Measurements from ENCODE around the gene RBKS.

Gene RBKS

GRCh38 chr2:27903649-27904404, 13.6 kb upstream of the RBKS start:
- Histone ChIP-seq H3K4me3 (ENCODE audit: low read length) (no peak overlapping the region), H3K4me1 (ENCODE audit: control insufficient read depth, insufficient read depth, low read length) (peaks cover 34% of the 10 kb centered on the region), H3K36me3 (ENCODE audit: control insufficient read depth, insufficient read depth, low read length, severe bottlenecking) (no peaks in the 10 kb centered on the region), H3K9ac (ENCODE audit: low read length) (no peak overlapping the region), H3K9me3 (ENCODE audit: control insufficient read depth, low read length) (no peaks in the 10 kb centered on the region), H3K27me3 (replicated peaks; ENCODE audit: control insufficient read depth, insufficient read depth, low read length) (no peaks in the 10 kb centered on the region)
- peak; percentile 31 for DNase-seq (ENCODE audit: low read depth)

- H3K36me3 ChIP-seq (ENCODE audit: control insufficient read depth, insufficient read depth, low read length, severe bottlenecking) = peaks cover 3% of the 10 kb centered on the region
- H3K27me3 ChIP-seq (replicated peaks; ENCODE audit: control insufficient read depth, insufficient read depth, low read length) = no peaks in the 10 kb centered on the region
- peak; percentile 39 for DNase-seq (ENCODE audit: low read depth)
- H3K4me1 ChIP-seq (ENCODE audit: control insufficient read depth, insufficient read depth, low read length) = peaks cover 34% of the 10 kb centered on the region
- no peak overlapping the region for H3K4me3 ChIP-seq (ENCODE audit: low read length)
- no peaks in the 10 kb centered on the region for H3K9me3 ChIP-seq (ENCODE audit: control insufficient read depth, low read length)
- no peak overlapping the region for H3K9ac ChIP-seq (ENCODE audit: low read length)
These were observed 12.8 kb upstream of the RBKS start for GRCh38 chr2:27903018-27903417.

GRCh38 chr2:27902098-27902497, 11.9 kb upstream of the RBKS start:
- Histone ChIP-seq H3K27me3 (replicated peaks; ENCODE audit: control insufficient read depth, insufficient read depth, low read length) (no peaks in the 10 kb centered on the region), H3K9me3 (ENCODE audit: control insufficient read depth, low read length) (no peaks in the 10 kb centered on the region), H3K36me3 (ENCODE audit: control insufficient read depth, insufficient read depth, low read length, severe bottlenecking) (peaks cover 4% of the 10 kb centered on the region), H3K9ac (ENCODE audit: low read length) (no peak overlapping the region), H3K4me1 (ENCODE audit: control insufficient read depth, insufficient read depth, low read length) (peaks cover 34% of the 10 kb centered on the region), H3K4me3 (ENCODE audit: low read length) (no peak overlapping the region)
- DNase-seq (ENCODE audit: low read depth) = no peak

GRCh38 chr2:27901234-27901633, 11.0 kb upstream of the RBKS start:
- H3K27me3 ChIP-seq (replicated peaks; ENCODE audit: control insufficient read depth, insufficient read depth, low read length) = no peaks in the 10 kb centered on the region
- peak; percentile 29 for DNase-seq (ENCODE audit: low read depth)
- H3K9me3 ChIP-seq (ENCODE audit: control insufficient read depth, low read length) = no peaks in the 10 kb centered on the region
- no peak overlapping the region for H3K4me3 ChIP-seq (ENCODE audit: low read length)
- peaks cover 34% of the 10 kb centered on the region for H3K4me1 ChIP-seq (ENCODE audit: control insufficient read depth, insufficient read depth, low read length)
- H3K36me3 ChIP-seq (ENCODE audit: control insufficient read depth, insufficient read depth, low read length, severe bottlenecking) = peaks cover 13% of the 10 kb centered on the region
- no peak overlapping the region for H3K9ac ChIP-seq (ENCODE audit: low read length)

GRCh38 chr2:27897717-27898116, 7.5 kb upstream of the RBKS start:
- peaks cover 18% of the 10 kb centered on the region for H3K4me1 ChIP-seq (ENCODE audit: control insufficient read depth, insufficient read depth, low read length)
- H3K9ac ChIP-seq (ENCODE audit: low read length) = no peak overlapping the region
- no peak for DNase-seq (ENCODE audit: low read depth)
- H3K4me3 ChIP-seq (ENCODE audit: low read length) = no peak overlapping the region
- peaks cover 16% of the 10 kb centered on the region for H3K36me3 ChIP-seq (ENCODE audit: control insufficient read depth, insufficient read depth, low read length, severe bottlenecking)
- H3K27me3 ChIP-seq (replicated peaks; ENCODE audit: control insufficient read depth, insufficient read depth, low read length) = no peaks in the 10 kb centered on the region
- no peaks in the 10 kb centered on the region for H3K9me3 ChIP-seq (ENCODE audit: control insufficient read depth, low read length)

GRCh38 chr2:27893006-27893405, 2.8 kb upstream of the RBKS start:
- H3K9ac ChIP-seq (ENCODE audit: low read length) = no peak overlapping the region
- H3K4me1 ChIP-seq (ENCODE audit: control insufficient read depth, insufficient read depth, low read length) = peaks cover 26% of the 10 kb centered on the region
- peaks cover 14% of the 10 kb centered on the region for H3K36me3 ChIP-seq (ENCODE audit: control insufficient read depth, insufficient read depth, low read length, severe bottlenecking)
- no peak for DNase-seq (ENCODE audit: low read depth)
- H3K27me3 ChIP-seq (replicated peaks; ENCODE audit: control insufficient read depth, insufficient read depth, low read length) = no peaks in the 10 kb centered on the region
- no peaks in the 10 kb centered on the region for H3K9me3 ChIP-seq (ENCODE audit: control insufficient read depth, low read length)
- no peak overlapping the region for H3K4me3 ChIP-seq (ENCODE audit: low read length)

GRCh38 chr2:27891673-27892105, 1.5 kb upstream of the RBKS start:
- peaks cover 29% of the 10 kb centered on the region for H3K4me1 ChIP-seq (ENCODE audit: control insufficient read depth, insufficient read depth, low read length)
- DNase-seq (ENCODE audit: low read depth) = peak; percentile 27
- no peak overlapping the region for H3K9ac ChIP-seq (ENCODE audit: low read length)
- peaks cover 8% of the 10 kb centered on the region for H3K36me3 ChIP-seq (ENCODE audit: control insufficient read depth, insufficient read depth, low read length, severe bottlenecking)
- H3K4me3 ChIP-seq (ENCODE audit: low read length) = peak overlapping the region; percentile 97
- H3K9me3 ChIP-seq (ENCODE audit: control insufficient read depth, low read length) = no peaks in the 10 kb centered on the region
- no peaks in the 10 kb centered on the region for H3K27me3 ChIP-seq (replicated peaks; ENCODE audit: control insufficient read depth, insufficient read depth, low read length)

GRCh38 chr2:27890924-27891672, 911 bp upstream of the RBKS start:
- Histone ChIP-seq H3K27me3 (replicated peaks; ENCODE audit: control insufficient read depth, insufficient read depth, low read length) (no peaks in the 10 kb centered on the region), H3K9me3 (ENCODE audit: control insufficient read depth, low read length) (no peaks in the 10 kb centered on the region), H3K36me3 (ENCODE audit: control insufficient read depth, insufficient read depth, low read length, severe bottlenecking) (peaks cover 2% of the 10 kb centered on the region), H3K9ac (ENCODE audit: low read length) (peak overlapping the region; percentile 90), H3K4me1 (ENCODE audit: control insufficient read depth, insufficient read depth, low read length) (peaks cover 29% of the 10 kb centered on the region), H3K4me3 (ENCODE audit: low read length) (peak overlapping the region; percentile 97)
- DNase-seq (ENCODE audit: low read depth) = peak; percentile 89

GRCh38 chr2:27889774-27890145, 427 bp downstream of the RBKS start:
- Histone ChIP-seq H3K4me3 (ENCODE audit: low read length) (peak overlapping the region; percentile 97), H3K9me3 (ENCODE audit: control insufficient read depth, low read length) (no peaks in the 10 kb centered on the region), H3K27me3 (replicated peaks; ENCODE audit: control insufficient read depth, insufficient read depth, low read length) (no peaks in the 10 kb centered on the region), H3K36me3 (ENCODE audit: control insufficient read depth, insufficient read depth, low read length, severe bottlenecking) (no peaks in the 10 kb centered on the region), H3K9ac (ENCODE audit: low read length) (peak overlapping the region; percentile 90), H3K4me1 (ENCODE audit: control insufficient read depth, insufficient read depth, low read length) (peaks cover 37% of the 10 kb centered on the region)
- peak; percentile 16 for DNase-seq (ENCODE audit: low read depth)

- peaks cover 41% of the 10 kb centered on the region for H3K4me1 ChIP-seq (ENCODE audit: control insufficient read depth, insufficient read depth, low read length)
- peak; percentile 57 for DNase-seq (ENCODE audit: low read depth)
- no peaks in the 10 kb centered on the region for H3K27me3 ChIP-seq (replicated peaks; ENCODE audit: control insufficient read depth, insufficient read depth, low read length)
- no peaks in the 10 kb centered on the region for H3K36me3 ChIP-seq (ENCODE audit: control insufficient read depth, insufficient read depth, low read length, severe bottlenecking)
- no peaks in the 10 kb centered on the region for H3K9me3 ChIP-seq (ENCODE audit: control insufficient read depth, low read length)
- H3K9ac ChIP-seq (ENCODE audit: low read length) = peak overlapping the region; percentile 90
- peak overlapping the region; percentile 97 for H3K4me3 ChIP-seq (ENCODE audit: low read length)
These were observed 1.4 kb downstream of the RBKS start for GRCh38 chr2:27888790-27889189.

GRCh38 chr2:27887830-27888229, 2.4 kb downstream of the RBKS start:
- Histone ChIP-seq H3K36me3 (ENCODE audit: control insufficient read depth, insufficient read depth, low read length, severe bottlenecking) (no peaks in the 10 kb centered on the region), H3K27me3 (replicated peaks; ENCODE audit: control insufficient read depth, insufficient read depth, low read length) (no peaks in the 10 kb centered on the region), H3K4me1 (ENCODE audit: control insufficient read depth, insufficient read depth, low read length) (peaks cover 41% of the 10 kb centered on the region), H3K9me3 (ENCODE audit: control insufficient read depth, low read length) (no peaks in the 10 kb centered on the region), H3K4me3 (ENCODE audit: low read length) (no peak overlapping the region), H3K9ac (ENCODE audit: low read length) (peak overlapping the region; percentile 90)
- DNase-seq (ENCODE audit: low read depth) = no peak
